Mesendoderm (in vitro differentiated cells): ENCODE measurements around the gene RBM33.

ENCODE experiments used
- DNase-seq: peaks from one replicate; pipeline ENCODE4 v3.0.0; 2013
- H2AK5ac ChIP-seq: 2 replicates; pipeline ENCODE4 v1.6.1; 2013; ENCODE audit warnings: low read length, inconsistent platforms
- H2BK120ac ChIP-seq: 2 replicates; pipeline ENCODE4 v1.6.1; 2013; ENCODE audit warnings: low read depth, mild to moderate bottlenecking, low read length, moderate library complexity, mixed read lengths
- H2BK15ac ChIP-seq: replicated peaks from 2 replicates; pipeline ENCODE4 v1.6.1; 2013; ENCODE audit warnings: low read depth, mild to moderate bottlenecking, moderate library complexity
- H2BK5ac ChIP-seq: 2 replicates; pipeline ENCODE4 v1.6.1; 2013; ENCODE audit warnings: low read length, inconsistent platforms
- H3K18ac ChIP-seq: 2 replicates; pipeline ENCODE4 v1.6.1; 2013; ENCODE audit warnings: mild to moderate bottlenecking, low read length, mixed read lengths
- H3K23ac ChIP-seq: one replicate; pipeline ENCODE4 v1.6.1; 2013; ENCODE audit warnings: low read length
- H3K27ac ChIP-seq: 2 replicates; pipeline ENCODE4 v1.5.1; 2013; ENCODE audit warnings: low read depth, mild to moderate bottlenecking, inconsistent platforms, low read length, moderate library complexity
- H3K27me3 ChIP-seq: 2 replicates; pipeline ENCODE4 v1.6.1; 2013; ENCODE audit warnings: low read length, control low read depth, mild to moderate bottlenecking, inconsistent platforms; ENCODE audit not compliant: insufficient read depth, poor library complexity
- H3K36me3 ChIP-seq: 2 replicates; pipeline ENCODE4 v1.6.1; 2013; ENCODE audit warnings: low read length, inconsistent platforms; ENCODE audit not compliant: control insufficient read depth, insufficient read depth
- H3K4ac ChIP-seq: one replicate; pipeline ENCODE4 v1.6.1; 2013; ENCODE audit warnings: low read depth, mild to moderate bottlenecking, low read length, moderate library complexity
- H3K4me1 ChIP-seq: 2 replicates; pipeline ENCODE4 v1.6.1; 2013; ENCODE audit warnings: low read depth, low read length, inconsistent platforms; ENCODE audit not compliant: control insufficient read depth
- H3K4me2 ChIP-seq: 2 replicates; pipeline ENCODE4 v1.6.1; 2013; ENCODE audit warnings: low read length
- H3K4me3 ChIP-seq: 2 replicates; pipeline ENCODE4 v1.5.1; 2013; ENCODE audit warnings: mild to moderate bottlenecking, low read length
- H3K56ac ChIP-seq: one replicate; pipeline ENCODE4 v1.6.1; 2013; ENCODE audit warnings: low read length
- H3K79me1 ChIP-seq: 2 replicates; pipeline ENCODE4 v1.6.1; 2013; ENCODE audit warnings: low read length, inconsistent platforms
- H3K79me2 ChIP-seq: 2 replicates; pipeline ENCODE4 v1.6.1; 2013; ENCODE audit warnings: mild to moderate bottlenecking, low read length; ENCODE audit not compliant: control insufficient read depth, insufficient read depth
- H3K9ac ChIP-seq: 2 replicates; pipeline ENCODE4 v1.6.1; 2013; ENCODE audit warnings: low read length, inconsistent platforms
- H4K5ac ChIP-seq: one replicate; pipeline ENCODE4 v1.6.1; 2013; ENCODE audit warnings: low read length
- H4K8ac ChIP-seq: one replicate; pipeline ENCODE4 v1.6.1; 2013; ENCODE audit warnings: low read depth, mild to moderate bottlenecking, control low read depth, low read length, moderate library complexity
- WGBS: extraction: QIAGEN DNeasy Blood & Tissue Kit; methylation state at CpG from one replicate; pipeline ENCODE4 v1.1.7; 2013; ENCODE audit warnings: low lambda C conversion rate, missing lambda C conversion rate; ENCODE audit not compliant: insufficient coverage; ENCODE audit errors: extremely low coverage; 5-methylcytosine and 5-hydroxymethylcytosine counted together

Gene RBM33

GRCh38 chr7:155800741-155801267 lies 156.3 kb downstream of the RBM33 start:
- H3K79me2 ChIP-seq = no peaks in the 10 kb centered on the region
- H3K4me2 ChIP-seq = no peak overlapping the region
- no peak overlapping the region for H3K18ac ChIP-seq
- no peak for DNase-seq
- H2BK120ac ChIP-seq = no peak overlapping the region
- no peak overlapping the region for H3K56ac ChIP-seq
- H3K23ac ChIP-seq = no peak overlapping the region
- H4K8ac ChIP-seq = no peak overlapping the region
- no peaks in the 10 kb centered on the region for H3K79me1 ChIP-seq
- no CpG with 5 or more reads among the region's 16 CpGs for WGBS
- H4K5ac ChIP-seq = no peak overlapping the region
- no peak overlapping the region for H3K4ac ChIP-seq
- H3K4me3 ChIP-seq = no peak overlapping the region
- H3K27ac ChIP-seq = no peak overlapping the region
- H3K27me3 ChIP-seq = peaks cover 14% of the 10 kb centered on the region
- H3K9ac ChIP-seq = no peak overlapping the region
- no peaks in the 10 kb centered on the region for H3K36me3 ChIP-seq
- no peaks in the 10 kb centered on the region for H3K4me1 ChIP-seq
- H2BK5ac ChIP-seq = no peak overlapping the region
- no peak overlapping the region for H2AK5ac ChIP-seq
- no peak overlapping the region for H2BK15ac ChIP-seq

GRCh38 chr7:155802291-155802690 lies 157.8 kb downstream of the RBM33 start:
- no peak overlapping the region for H2BK120ac ChIP-seq
- DNase-seq = no peak
- no peak overlapping the region for H3K27ac ChIP-seq
- H2BK15ac ChIP-seq = no peak overlapping the region
- no peak overlapping the region for H3K23ac ChIP-seq
- no peak overlapping the region for H3K18ac ChIP-seq
- no peak overlapping the region for H4K5ac ChIP-seq
- H3K27me3 ChIP-seq = peaks cover 19% of the 10 kb centered on the region
- H3K4me2 ChIP-seq = no peak overlapping the region
- peaks cover 3% of the 10 kb centered on the region for H3K4me1 ChIP-seq
- H4K8ac ChIP-seq = no peak overlapping the region
- no peak overlapping the region for H2BK5ac ChIP-seq
- no CpG with 5 or more reads among the region's 6 CpGs for WGBS
- no peak overlapping the region for H3K4ac ChIP-seq
- H3K79me1 ChIP-seq = no peaks in the 10 kb centered on the region
- H3K56ac ChIP-seq = no peak overlapping the region
- no peaks in the 10 kb centered on the region for H3K79me2 ChIP-seq
- H2AK5ac ChIP-seq = no peak overlapping the region
- H3K9ac ChIP-seq = no peak overlapping the region
- no peak overlapping the region for H3K4me3 ChIP-seq
- H3K36me3 ChIP-seq = no peaks in the 10 kb centered on the region

DNA sequence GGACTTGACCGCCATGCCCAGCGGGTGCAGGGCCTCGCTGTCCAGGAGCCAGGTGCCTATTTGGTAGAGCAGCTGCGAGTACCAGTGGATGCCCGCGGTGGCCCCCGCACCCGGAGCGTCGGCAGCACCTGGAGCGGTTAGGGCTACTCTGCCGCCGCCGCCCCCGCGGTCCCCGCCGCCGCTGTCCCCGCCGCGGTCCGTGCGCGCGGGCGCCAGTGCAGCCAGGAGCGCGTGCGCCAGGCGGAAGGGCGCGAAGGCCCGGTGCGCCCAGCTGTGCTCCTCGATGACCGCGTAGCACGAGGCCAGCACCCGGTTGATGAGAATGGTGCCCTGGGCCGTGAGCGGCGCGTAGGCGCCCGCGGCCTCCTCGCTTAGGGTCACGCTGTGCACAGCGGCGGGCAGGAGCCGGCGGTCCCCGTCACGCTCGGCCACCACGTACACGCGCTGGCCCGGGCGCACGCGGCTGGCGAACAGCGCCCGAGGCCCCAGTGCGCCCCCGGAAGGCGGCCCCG lies 158.5 kb downstream of the RBM33 start:
- no peak overlapping the region for H3K4ac ChIP-seq
- H3K79me1 ChIP-seq = no peaks in the 10 kb centered on the region
- no peak overlapping the region for H3K56ac ChIP-seq
- H3K79me2 ChIP-seq = no peaks in the 10 kb centered on the region
- H3K27ac ChIP-seq = no peak overlapping the region
- peaks cover 8% of the 10 kb centered on the region for H3K4me1 ChIP-seq
- H3K4me2 ChIP-seq = no peak overlapping the region
- no peak overlapping the region for H3K4me3 ChIP-seq
- no peak overlapping the region for H2BK120ac ChIP-seq
- DNase-seq = no peak
- no peak overlapping the region for H4K5ac ChIP-seq
- H2AK5ac ChIP-seq = no peak overlapping the region
- no peak overlapping the region for H3K23ac ChIP-seq
- H2BK5ac ChIP-seq = no peak overlapping the region
- no peak overlapping the region for H2BK15ac ChIP-seq
- WGBS = no CpG with 5 or more reads among the region's 70 CpGs
- no peak overlapping the region for H4K8ac ChIP-seq
- peak overlapping the region; percentile 2 for H3K18ac ChIP-seq
- H3K36me3 ChIP-seq = no peaks in the 10 kb centered on the region
- no peak overlapping the region for H3K9ac ChIP-seq
- H3K27me3 ChIP-seq = peaks cover 19% of the 10 kb centered on the region

DNA sequence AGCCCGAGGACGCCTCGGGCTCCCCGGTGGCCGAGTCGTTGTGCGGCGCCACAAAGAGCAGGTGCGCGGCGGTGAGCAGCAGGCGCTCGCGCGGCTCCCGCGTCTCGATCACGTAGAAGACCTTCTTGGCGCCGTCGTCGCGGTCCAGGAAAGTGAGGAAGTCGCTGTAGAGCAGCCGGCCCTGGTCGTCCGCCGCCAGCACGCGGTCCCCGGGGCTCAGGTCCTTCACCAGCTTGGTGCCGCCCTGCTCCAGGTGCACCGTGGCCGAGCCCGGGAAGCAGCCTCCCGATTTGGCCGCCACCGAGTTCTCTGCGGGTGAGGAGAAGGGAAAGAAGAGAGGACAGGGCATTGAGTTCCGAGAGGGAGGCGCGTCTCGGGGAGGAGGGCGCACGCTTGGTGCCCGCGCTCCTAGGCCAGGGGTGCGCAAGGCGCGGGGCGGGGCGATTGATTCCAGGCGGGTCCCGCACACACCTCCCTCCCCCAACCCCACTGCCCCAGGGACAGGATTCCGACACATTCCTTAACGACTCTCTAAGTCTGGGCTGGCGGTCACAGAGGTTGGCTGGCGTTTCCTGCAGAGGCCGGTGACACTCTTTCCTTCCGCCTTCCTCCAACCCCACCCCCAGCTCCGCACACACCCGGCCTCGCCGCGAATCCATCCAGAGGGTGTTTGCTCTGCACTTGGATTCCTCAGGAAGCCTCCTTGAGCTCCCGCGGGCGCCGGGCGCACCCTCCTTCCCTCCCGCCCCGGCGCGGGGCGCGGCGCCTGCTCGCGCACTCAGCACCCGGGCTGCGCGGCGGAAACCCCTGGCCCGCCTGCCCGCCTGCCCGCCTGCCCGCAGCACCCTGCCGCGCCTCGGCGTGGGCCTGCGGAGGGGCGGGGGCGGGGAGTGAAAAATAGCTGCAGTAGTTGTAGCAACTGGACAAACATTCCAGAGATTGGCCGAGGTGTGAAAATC lies 159.2 kb downstream of the RBM33 start:
- no CpG with 5 or more reads among the region's 96 CpGs for WGBS
- H2BK15ac ChIP-seq = no peak overlapping the region
- H3K4me2 ChIP-seq = peak overlapping the region; percentile 7
- peak overlapping the region; percentile 71 for H3K27ac ChIP-seq
- H3K23ac ChIP-seq = no peak overlapping the region
- H2BK5ac ChIP-seq = no peak overlapping the region
- H3K36me3 ChIP-seq = no peaks in the 10 kb centered on the region
- peaks cover 8% of the 10 kb centered on the region for H3K4me1 ChIP-seq
- H3K9ac ChIP-seq = no peak overlapping the region
- no peaks in the 10 kb centered on the region for H3K79me1 ChIP-seq
- no peak overlapping the region for H3K4me3 ChIP-seq
- peak overlapping the region; percentile 2 for H3K18ac ChIP-seq
- H2AK5ac ChIP-seq = no peak overlapping the region
- H2BK120ac ChIP-seq = no peak overlapping the region
- no peak overlapping the region for H3K4ac ChIP-seq
- H4K5ac ChIP-seq = no peak overlapping the region
- peak; percentile 94 for DNase-seq
- peaks cover 17% of the 10 kb centered on the region for H3K27me3 ChIP-seq
- no peak overlapping the region for H4K8ac ChIP-seq
- no peaks in the 10 kb centered on the region for H3K79me2 ChIP-seq
- H3K56ac ChIP-seq = peak overlapping the region; percentile 12

GRCh38 chr7:155804431-155804831 lies 160.0 kb downstream of the RBM33 start:
- peaks cover 23% of the 10 kb centered on the region for H3K27me3 ChIP-seq
- no peak overlapping the region for H3K9ac ChIP-seq
- no CpG with 5 or more reads among the region's 17 CpGs for WGBS
- no peak overlapping the region for H4K8ac ChIP-seq
- H3K4ac ChIP-seq = no peak overlapping the region
- H2BK15ac ChIP-seq = no peak overlapping the region
- H3K56ac ChIP-seq = peak overlapping the region; percentile 12
- H3K4me1 ChIP-seq = peaks cover 8% of the 10 kb centered on the region
- H3K23ac ChIP-seq = no peak overlapping the region
- peak overlapping the region; percentile 71 for H3K27ac ChIP-seq
- H3K79me1 ChIP-seq = no peaks in the 10 kb centered on the region
- H3K36me3 ChIP-seq = no peaks in the 10 kb centered on the region
- H3K18ac ChIP-seq = no peak overlapping the region
- H2BK120ac ChIP-seq = no peak overlapping the region
- H2BK5ac ChIP-seq = no peak overlapping the region
- peak; percentile 90 for DNase-seq
- H4K5ac ChIP-seq = no peak overlapping the region
- H2AK5ac ChIP-seq = no peak overlapping the region
- peak overlapping the region; percentile 7 for H3K4me2 ChIP-seq
- H3K4me3 ChIP-seq = no peak overlapping the region
- H3K79me2 ChIP-seq = no peaks in the 10 kb centered on the region
